HepG2 (cell line): Measurements from ENCODE around the gene PPP2R5C. TPM values are rescaled to one million over a fixed set of nuclear protein-coding genes. Genes with fewer than 3 reads are reported as not detected.

ENCODE experiments used
- ATAC-seq: fragments of 200-7000 bp; cut with Tn5 transposase; 3 replicates; pipeline ENCODE4 v1.9.1; 2020; ENCODE audit warnings: mild to moderate bottlenecking, moderate library complexity
- BruUV-seq: library from RNA; stranded (reverse); fragments of 400-500 nt; replicated peaks from 2 replicates; lab custom pipeline; 2021; lab: Mats Ljungman, UMichigan
- CTCF ChIA-PET: fragments of 300-600 bp; formaldehyde crosslinking; extraction: SDS; loops from one replicate; lab custom pipeline; 2021; ENCODE audit warnings: low total read pairs, inconsistent platforms, low intra/inter-chr PET ratio; lab: Yijun Ruan, JAX
- POLR2A ChIA-PET: fragments of 350-600 bp; sonication (Branson Sonifier 250); formaldehyde crosslinking; loops from one replicate; lab custom pipeline; 2020; ENCODE audit warnings: antibody characterized with exemption, inconsistent platforms; lab: Yijun Ruan, JAX
- DNase-seq: peaks from one replicate; pipeline ENCODE4 v3.0.0-alpha.2; 2015; ENCODE audit warnings: low spot score
- FAIRE-seq: peaks from 3 replicates; lab custom pipeline; 2011; peaks lifted over from hg19 to GRCh38; lab: Jason Lieb, UNC
- H2AFZ ChIP-seq: one replicate; pipeline ENCODE4 v1.6.1; 2011; ENCODE audit warnings: low read length, inconsistent platforms
- H3K27ac ChIP-seq: fragments of 300-600 bp; 3 replicates; pipeline ENCODE4 v1.8.0; 2011; ENCODE audit warnings: mixed run types, mild to moderate bottlenecking, mixed read lengths, low read length, inconsistent platforms; ENCODE audit not compliant: insufficient read depth; ENCODE audit errors: extremely low read length
- H3K27me3 ChIP-seq, 2 experiments: fragments of 200-600 bp in 1 of 2; 2 replicates in 1 of 2; 3 replicates in 1 of 2; pipeline versions ENCODE4 v1.6.0 to v1.8.0; 2011; ENCODE audit warnings: low read length in 2 of 2, mild to moderate bottlenecking in 2 of 2, moderate library complexity in 2 of 2, inconsistent platforms in 1 of 2; ENCODE audit not compliant: insufficient read depth in 2 of 2, control insufficient read depth in 1 of 2
- H3K36me3 ChIP-seq, 2 experiments: fragments of 200-600 bp in 1 of 2; replicated peaks in 1 of 2; 2 replicates in 1 of 2; 3 replicates in 1 of 2; pipeline versions ENCODE4 v1.5.1 to v1.8.0; 2011; ENCODE audit warnings: low read length in 2 of 2, inconsistent platforms in 1 of 2; ENCODE audit not compliant: insufficient read depth in 2 of 2, control insufficient read depth in 1 of 2
- H3K4me1 ChIP-seq: 2 replicates; pipeline ENCODE4 v1.5.1; 2012; ENCODE audit warnings: low read length, inconsistent platforms; ENCODE audit not compliant: insufficient read depth
- H3K4me2 ChIP-seq: 2 replicates; pipeline ENCODE4 v1.6.0; 2011; ENCODE audit warnings: low read depth, low read length, inconsistent platforms
- H3K4me3 ChIP-seq, 3 experiments: fragments of 200-600 bp in 1 of 3; sonication (generic), shearing (Covaris generic) in 1 of 3; replicated peaks in 1 of 3; 2 replicates each; pipeline ENCODE4 v1.5.1; 2011 to 2016; ENCODE audit warnings: low read length in 3 of 3, inconsistent platforms in 2 of 3, low read depth in 2 of 3, mild to moderate bottlenecking in 2 of 3, control low read depth in 1 of 3, mixed read lengths in 1 of 3; ENCODE audit not compliant: insufficient read depth in 1 of 3
- H3K79me2 ChIP-seq: one replicate; pipeline ENCODE4 v1.6.1; 2011; ENCODE audit warnings: low read length, inconsistent platforms; ENCODE audit not compliant: insufficient read depth
- H3K9ac ChIP-seq: 2 replicates; pipeline ENCODE4 v1.6.0; 2011; ENCODE audit warnings: mild to moderate bottlenecking, low read depth, low read length, inconsistent platforms; ENCODE audit not compliant: insufficient read depth
- H3K9me3 ChIP-seq: 2 replicates; pipeline ENCODE4 v1.5.1; 2012; ENCODE audit warnings: mild to moderate bottlenecking, low read length
- H4K20me1 ChIP-seq: 2 replicates; pipeline ENCODE4 v1.6.0; 2011; ENCODE audit warnings: inconsistent platforms, mild to moderate bottlenecking, low read length, moderate library complexity; ENCODE audit not compliant: insufficient read depth
- CEBPB ChIP-seq: IDR thresholded peaks from 2 replicates; pipeline ENCODE4 v1.6.1; 2011; ENCODE audit warnings: low read depth, low read length, improper control_type of control experiment, borderline replicate concordance
- DZIP1 ChIP-seq: sonication (generic); formaldehyde crosslinking; IDR thresholded peaks from 2 replicates; pipeline ENCODE4 v1.5.0; 2020; ENCODE audit warnings: mild to moderate bottlenecking, missing genetic modification reagents
- ELK4 ChIP-seq: sonication (generic); formaldehyde crosslinking; IDR thresholded peaks from 2 replicates; pipeline ENCODE4 v1.9.0; 2021; ENCODE audit warnings: missing genetic modification reagents, borderline replicate concordance
- HMG20A ChIP-seq: IDR thresholded peaks from 2 replicates; pipeline ENCODE4 v1.6.1; 2016; ENCODE audit warnings: borderline replicate concordance
- HMGXB4 ChIP-seq, 2 experiments: sonication (generic) in 1 of 2; formaldehyde crosslinking in 1 of 2; IDR thresholded peaks; 2 replicates each; pipeline versions ENCODE4 v1.4.0 to v1.6.1; 2018 to 2020; ENCODE audit warnings: missing genetic modification reagents in 2 of 2, borderline replicate concordance in 1 of 2, low read depth in 1 of 2, mild to moderate bottlenecking in 1 of 2, missing biosample characterization in 1 of 2
- JARID2 ChIP-seq: sonication (generic); formaldehyde crosslinking; IDR thresholded peaks from 2 replicates; pipeline ENCODE4 v1.8.1; 2023; ENCODE audit warnings: missing genetic modification reagents, inconsistent platforms; ENCODE audit not compliant: insufficient replicate concordance
- KMT2B ChIP-seq: IDR thresholded peaks from 2 replicates; pipeline ENCODE4 v1.6.1; 2016; ENCODE audit warnings: missing genetic modification reagents, missing compliant biosample characterization
- SALL1 ChIP-seq: sonication (generic); formaldehyde crosslinking; IDR thresholded peaks from 2 replicates; pipeline ENCODE4 v1.8.0; 2022; ENCODE audit warnings: mild to moderate bottlenecking, missing genetic modification reagents
- SAP130 ChIP-seq: IDR thresholded peaks from 2 replicates; pipeline ENCODE4 v1.6.1; 2016; ENCODE audit warnings: low read depth
- SIN3A ChIP-seq: IDR thresholded peaks from 2 replicates; pipeline ENCODE4 v1.6.1; 2011; ENCODE audit warnings: low read depth, mild to moderate bottlenecking, control low read depth, low read length, borderline replicate concordance
- SP1 ChIP-seq, 2 experiments: fragments of 450-650 bp in 1 of 2; sonication (generic) in 1 of 2; formaldehyde crosslinking in 1 of 2; IDR thresholded peaks; 2 replicates each; pipeline versions ENCODE4 v1.4.0 to v1.6.1; 2016 to 2020; ENCODE audit warnings: missing genetic modification reagents in 1 of 2
- TBX3 ChIP-seq: fragments of 450-650 bp; IDR thresholded peaks from 2 replicates; pipeline ENCODE4 v1.6.1; 2017; ENCODE audit warnings: antibody characterized with exemption, mild to moderate bottlenecking, inconsistent platforms, borderline replicate concordance
- ZNF138 ChIP-seq: sonication (generic); formaldehyde crosslinking; IDR thresholded peaks from 2 replicates; pipeline ENCODE4 v1.5.0; 2020; ENCODE audit warnings: mild to moderate bottlenecking, low read depth, missing genetic modification reagents
- ZNF180 ChIP-seq: sonication (generic); formaldehyde crosslinking; IDR thresholded peaks from 2 replicates; pipeline ENCODE4 v1.4.0; 2020; ENCODE audit warnings: low read depth, missing genetic modification reagents, borderline replicate concordance
- ZNF230 ChIP-seq: sonication (generic); formaldehyde crosslinking; IDR thresholded peaks from 2 replicates; pipeline ENCODE4 v1.4.0; 2020; ENCODE audit warnings: mild to moderate bottlenecking, missing genetic modification reagents
- ZNF501 ChIP-seq: sonication (generic); formaldehyde crosslinking; IDR thresholded peaks from 2 replicates; pipeline ENCODE4 v1.5.1; 2020; ENCODE audit warnings: mild to moderate bottlenecking, moderate library complexity, missing genetic modification reagents
- ZNF549 ChIP-seq: sonication (generic); formaldehyde crosslinking; IDR thresholded peaks from 2 replicates; pipeline ENCODE4 v1.5.0; 2020; ENCODE audit warnings: missing genetic modification reagents
- ZNF570 ChIP-seq: sonication (generic); formaldehyde crosslinking; IDR thresholded peaks from 2 replicates; pipeline ENCODE4 v1.4.0; 2020; ENCODE audit warnings: mild to moderate bottlenecking, missing genetic modification reagents, borderline replicate concordance
- ZNF749 ChIP-seq: sonication (generic); formaldehyde crosslinking; IDR thresholded peaks from 2 replicates; pipeline ENCODE4 v1.8.0; 2022; ENCODE audit warnings: mild to moderate bottlenecking, missing genetic modification reagents, moderate library complexity, borderline replicate concordance
- WGBS: methylation state at CpG from one replicate; pipeline ENCODE4 v1.1.6; 2017; ENCODE audit warnings: low lambda C conversion rate; 5-methylcytosine and 5-hydroxymethylcytosine counted together
- in situ Hi-C: cut with HindIII; loops from 2 replicates; pipeline ENCODE4 v1.10.0; 2017; ENCODE audit warnings: low pct_unique_long_range_greater_than_20kb; ENCODE audit not compliant: extremely low pct_ligation_motif_present
- intact Hi-C: fragments of 100-400 bp; cut with micrococcal nuclease; formaldehyde crosslinking; loops from one replicate; pipeline ENCODE4 v1.10.0; 2022; ENCODE audit not compliant: unreplicated experiment
- polyA plus RNA-seq, 8 experiments: library from polyadenylated mRNA; depleted of rRNA in 3 of 8; stranded (reverse) in 7 of 8; unstranded in 1 of 8; fragments of >200 nt; fragmentation: Illumina TruSeq in 4 of 8; extraction: Trizol in 4 of 8; gene quantifications; 2 replicates each; pipeline versions ENCODE4 v1.2.1 to v1.2.3, GENCODE V29; 2011 to 2016; ENCODE audit warnings: low read depth in 4 of 8, missing spikeins in 1 of 8, mixed read lengths in 1 of 8; ENCODE audit not compliant: insufficient read depth in 1 of 8
- total RNA-seq, 5 experiments: library from RNA; depleted of rRNA; stranded (reverse); fragments of >200 nt; fragmentation: Illumina TruSeq; extraction: Trizol; gene quantifications; 2 replicates each; pipeline ENCODE4 v1.2.3, GENCODE V29; 2016; ENCODE audit warnings: low read depth in 1 of 5

PPP2R5C gene
- total and polyA plus RNA-seq, 2 of the 13 experiments (the other 11 are each of a cell fraction or from before 2014, with no cell fraction given), result 74.3 to 78.5 TPM

- H4K20me1 ChIP-seq, result no peaks in the 10 kb centered on the region
- peak overlapping the region; percentile 64 for H3K4me2 ChIP-seq
- peaks cover 3% of the 10 kb centered on the region for H3K79me2 ChIP-seq
- peak overlapping the region; percentile 68 to 81 (median 75) for H3K4me3 ChIP-seq
- 0% methylated on average over 12 of the region's 72 CpGs for WGBS
- ChIA-PET POLR2A (interaction anchor here (1.0 to 1.1 kb wide), 2 partner anchors 9 to 30 kb away, joined by 3 to 6 read pairs; no protein-coding TSS in a partner anchor), CTCF (no interaction called here)
- DNase-seq (no peak), FAIRE-seq (no peak), ATAC-seq (peak; percentile 6; the same call in 1 of the 3 replicates)
- BruUV-seq, result no TSS peak
- peaks cover 0 to 10% of the 10 kb centered on the region in 2 experiments; a peak in 2 of 5 replicates for H3K36me3 ChIP-seq
- peak overlapping the region; percentile 51 for H3K27ac ChIP-seq
- peaks cover 43% of the 10 kb centered on the region for H3K4me1 ChIP-seq
- no peak overlapping the region for H2AFZ ChIP-seq
- peaks cover 2 to 23% of the 10 kb centered on the region in 2 experiments; a peak in 2 of 5 replicates for H3K27me3 ChIP-seq
- peak overlapping the region; percentile 71 for H3K9ac ChIP-seq
- H3K9me3 ChIP-seq, result no peaks in the 10 kb centered on the region
- intact Hi-C loops (no loop called here), in situ Hi-C loops (no loop called here)
- TF ChIP-seq JARID2 (CRISPR knock-in tag), result no peak
- no peak for TF ChIP-seq HMGXB4 (CRISPR knock-in tag; IDR thresholded peaks at IDR 0.05; ENCODE audit: borderline replicate concordance in 1 of 2, low read depth in 1 of 2)
- TF ChIP-seq ZNF138 (CRISPR knock-in tag), result no peak
- TF ChIP-seq ZNF570 (CRISPR knock-in tag), result no peak
- TF ChIP-seq ZNF749, result no peak
- peak; percentile 18; the same call in 1 of the 2 replicates for TF ChIP-seq SIN3A
- TF ChIP-seq SAP130 (CRISPR knock-in tag), result peak; percentile 8; the same call in 1 of the 2 replicates
- no peak for TF ChIP-seq CEBPB
- no peak for TF ChIP-seq ZNF549 (CRISPR knock-in tag)
- TF ChIP-seq TBX3, result no peak
- peak; percentile 46 for TF ChIP-seq SALL1 (CRISPR knock-in tag)
- TF ChIP-seq KMT2B, result no peak
- no peak for TF ChIP-seq ELK4
- no peak for TF ChIP-seq ZNF230 (CRISPR knock-in tag)
- TF ChIP-seq SP1 (IDR thresholded peaks at IDR 0.05), result no peak
- TF ChIP-seq SP1 (CRISPR knock-in tag; IDR thresholded peaks at IDR 0.05), result no peak
- no peak for TF ChIP-seq HMG20A (CRISPR knock-in tag)
- TF ChIP-seq DZIP1 (CRISPR knock-in tag), result no peak
- no peak for TF ChIP-seq ZNF180
- no peak for TF ChIP-seq ZNF501 (CRISPR knock-in tag)
Measured at GRCh38 chr14:101761881-101762529, 496 bp downstream of the PPP2R5C start.
